ENCODE results near the gene RYR2.
"Not testable (repeated sequence)": the region's sequence is repeated elsewhere in the genome, so short reads cannot be mapped to it uniquely, and the experiment has no call there.

RYR2 gene

DNA sequence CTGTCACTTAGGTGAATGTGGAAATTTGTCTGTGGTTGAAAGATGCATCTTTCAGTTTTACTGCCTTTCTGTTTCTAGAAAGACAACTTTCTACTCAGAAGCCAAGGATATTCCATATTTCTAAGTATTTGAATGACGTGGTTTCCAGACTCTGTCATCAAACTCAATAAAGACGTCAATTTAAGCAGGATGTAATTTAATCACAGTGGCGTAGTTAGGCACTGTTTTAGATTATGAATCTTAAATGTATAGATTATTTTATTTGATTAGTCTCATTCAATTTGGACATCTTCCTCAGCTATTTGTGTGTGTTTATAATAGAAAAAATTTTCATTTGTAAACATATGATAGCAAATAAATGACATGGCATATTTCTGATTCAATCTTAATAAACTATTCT, 298.9 kb downstream of the RYR2 start:
- H3K9ac ChIP-seq (ENCODE audit: low read depth, low read length) = no peak overlapping the region

DNA sequence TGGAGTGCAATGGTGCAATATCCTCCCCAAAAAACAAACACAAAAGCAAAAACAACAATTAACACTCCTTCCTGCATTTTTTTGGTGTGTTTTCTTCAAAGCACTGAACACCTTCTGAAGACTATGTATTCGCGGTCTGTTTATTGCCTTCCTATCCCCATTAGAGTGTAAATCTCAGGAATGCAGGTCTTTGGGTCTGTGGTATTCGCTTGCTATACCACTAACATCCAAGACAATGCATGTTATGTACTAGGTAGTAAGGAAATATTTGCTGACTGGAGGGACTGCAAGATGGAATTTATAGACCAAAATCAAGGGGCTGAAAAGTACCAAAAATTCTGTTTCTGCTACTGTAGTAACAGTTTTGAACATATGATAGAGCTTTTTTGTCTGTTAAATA, 299.4 kb downstream of the RYR2 start:
- H3K9ac ChIP-seq (ENCODE audit: low read depth, low read length) = no peak overlapping the region
- H3K4me1 ChIP-seq (ENCODE audit: control insufficient read depth, insufficient read depth, low read length) = no peaks in the 10 kb centered on the region
- H3K4me3 ChIP-seq (ENCODE audit: low read depth, low read length) = no peak overlapping the region
- H3K27me3 ChIP-seq (ENCODE audit: control insufficient read depth, insufficient read depth, low read length) = no peaks in the 10 kb centered on the region
- H3K36me3 ChIP-seq (ENCODE audit: control insufficient read depth, insufficient read depth, low read length) = no peaks in the 10 kb centered on the region
- H3K9me3 ChIP-seq (ENCODE audit: control insufficient read depth, insufficient read depth, low read length) = no peaks in the 10 kb centered on the region

More for the DNA sequence above, 298.9 kb downstream of the RYR2 start:
- H3K9me3 ChIP-seq (ENCODE audit: control insufficient read depth, insufficient read depth, low read length) = no peaks in the 10 kb centered on the region
- H3K4me1 ChIP-seq (ENCODE audit: control insufficient read depth, insufficient read depth, low read length) = no peaks in the 10 kb centered on the region
- H3K36me3 ChIP-seq (ENCODE audit: control insufficient read depth, insufficient read depth, low read length) = no peaks in the 10 kb centered on the region
- H3K4me3 ChIP-seq (ENCODE audit: low read depth, low read length) = no peak overlapping the region
- H3K27me3 ChIP-seq (ENCODE audit: control insufficient read depth, insufficient read depth, low read length) = no peaks in the 10 kb centered on the region

DNA sequence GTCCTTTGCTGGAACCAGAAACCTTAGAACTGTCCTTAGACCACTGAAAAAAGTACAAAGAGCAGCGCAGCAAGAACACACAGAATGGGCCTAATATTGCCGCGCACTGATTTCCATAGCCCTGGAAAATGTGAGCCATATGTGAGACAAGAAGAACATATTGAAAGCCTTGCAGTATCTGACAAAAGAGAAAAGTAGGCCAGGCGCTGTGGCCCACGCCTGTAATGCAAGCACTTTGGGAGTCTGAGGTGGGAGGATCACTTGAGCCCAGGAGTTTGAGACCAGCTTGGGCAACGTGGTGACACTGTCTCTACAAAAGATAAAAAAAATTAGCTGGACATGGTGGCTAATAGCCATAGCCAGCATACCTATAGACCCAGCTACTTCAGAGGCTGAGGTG, 300.7 kb downstream of the RYR2 start:
- no peak overlapping the region for H3K9ac ChIP-seq (ENCODE audit: low read depth, low read length)
- H3K4me1 ChIP-seq (ENCODE audit: control insufficient read depth, insufficient read depth, low read length) = no peaks in the 10 kb centered on the region
- H3K9me3 ChIP-seq (ENCODE audit: control insufficient read depth, insufficient read depth, low read length) = no peaks in the 10 kb centered on the region
- H3K27me3 ChIP-seq (ENCODE audit: control insufficient read depth, insufficient read depth, low read length) = no peaks in the 10 kb centered on the region
- no peaks in the 10 kb centered on the region for H3K36me3 ChIP-seq (ENCODE audit: control insufficient read depth, insufficient read depth, low read length)
- no peak overlapping the region for H3K4me3 ChIP-seq (ENCODE audit: low read depth, low read length)

DNA sequence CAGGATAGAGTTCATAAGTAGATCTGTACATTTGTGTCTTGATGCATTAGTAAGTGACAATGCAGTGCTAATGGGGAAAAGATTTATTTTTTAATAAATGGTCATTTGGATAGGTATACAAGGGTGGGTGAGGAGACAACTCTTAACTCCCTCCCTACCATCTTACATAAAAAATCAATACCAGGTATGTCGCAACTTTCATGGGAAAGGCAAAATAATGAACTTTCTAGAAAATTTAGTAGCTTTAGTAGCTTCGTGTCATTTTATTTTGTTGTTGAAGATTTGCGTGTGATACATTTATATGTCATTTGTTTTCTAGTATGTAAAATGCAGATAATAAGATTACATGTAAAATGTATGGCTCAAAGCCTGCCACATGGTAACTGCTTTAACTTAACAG, 310.8 kb downstream of the RYR2 start:
- Histone ChIP-seq H3K9me3 (ENCODE audit: control insufficient read depth, insufficient read depth, low read length) (no peaks in the 10 kb centered on the region), H3K4me3 (ENCODE audit: low read depth, low read length) (no peak overlapping the region), H3K4me1 (ENCODE audit: control insufficient read depth, insufficient read depth, low read length) (no peaks in the 10 kb centered on the region), H3K9ac (ENCODE audit: low read depth, low read length) (no peak overlapping the region), H3K27me3 (ENCODE audit: control insufficient read depth, insufficient read depth, low read length) (no peaks in the 10 kb centered on the region), H3K36me3 (ENCODE audit: control insufficient read depth, insufficient read depth, low read length) (no peaks in the 10 kb centered on the region)

DNA sequence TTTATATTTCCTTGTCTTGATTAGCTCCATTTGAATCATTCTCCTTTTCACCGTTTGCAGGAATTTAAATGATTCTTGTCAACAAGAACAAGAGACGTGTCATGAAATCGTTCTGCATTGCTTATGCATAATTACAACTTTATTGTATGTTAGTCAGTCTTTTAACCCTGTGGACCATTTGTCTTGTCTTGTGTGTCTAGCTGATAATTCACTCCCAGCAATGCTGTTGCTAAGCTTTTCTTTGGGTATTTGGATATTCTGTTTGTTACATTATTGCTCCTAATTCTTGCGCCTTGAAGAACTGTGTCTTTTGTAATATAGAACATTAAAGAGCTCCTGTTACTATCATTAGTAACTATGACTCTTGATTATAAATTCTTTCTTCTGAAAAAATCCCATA, 311.9 kb downstream of the RYR2 start:
- no peaks in the 10 kb centered on the region for H3K4me1 ChIP-seq (ENCODE audit: control insufficient read depth, insufficient read depth, low read length)
- H3K4me3 ChIP-seq (ENCODE audit: low read depth, low read length) = no peak overlapping the region
- H3K27me3 ChIP-seq (ENCODE audit: control insufficient read depth, insufficient read depth, low read length) = no peaks in the 10 kb centered on the region
- H3K36me3 ChIP-seq (ENCODE audit: control insufficient read depth, insufficient read depth, low read length) = no peaks in the 10 kb centered on the region
- no peaks in the 10 kb centered on the region for H3K9me3 ChIP-seq (ENCODE audit: control insufficient read depth, insufficient read depth, low read length)
- H3K9ac ChIP-seq (ENCODE audit: low read depth, low read length) = no peak overlapping the region

DNA sequence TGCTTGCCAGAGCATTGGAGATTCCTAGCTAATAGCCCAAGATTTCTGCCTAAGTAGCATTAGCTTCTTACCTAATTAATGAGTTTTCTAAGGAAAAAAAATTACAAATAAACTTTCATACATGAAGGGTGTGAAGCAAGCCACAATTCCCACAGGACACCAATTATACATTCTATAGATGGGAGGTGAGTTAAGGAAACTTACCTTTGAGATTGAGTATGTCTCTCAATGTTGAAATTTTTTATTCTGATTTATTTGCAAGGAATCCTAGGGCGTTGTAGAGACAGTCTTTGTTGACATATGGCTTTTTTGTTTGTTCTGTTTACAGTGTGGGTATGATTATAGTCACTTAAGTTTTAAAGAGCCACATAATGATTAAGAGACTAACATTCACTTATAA, 313.0 kb downstream of the RYR2 start:
- Histone ChIP-seq H3K27me3 (ENCODE audit: control insufficient read depth, insufficient read depth, low read length) (no peaks in the 10 kb centered on the region), H3K9me3 (ENCODE audit: control insufficient read depth, insufficient read depth, low read length) (no peaks in the 10 kb centered on the region), H3K36me3 (ENCODE audit: control insufficient read depth, insufficient read depth, low read length) (no peaks in the 10 kb centered on the region), H3K4me3 (ENCODE audit: low read depth, low read length) (no peak overlapping the region), H3K4me1 (ENCODE audit: control insufficient read depth, insufficient read depth, low read length) (no peaks in the 10 kb centered on the region), H3K9ac (ENCODE audit: low read depth, low read length) (no peak overlapping the region)

DNA sequence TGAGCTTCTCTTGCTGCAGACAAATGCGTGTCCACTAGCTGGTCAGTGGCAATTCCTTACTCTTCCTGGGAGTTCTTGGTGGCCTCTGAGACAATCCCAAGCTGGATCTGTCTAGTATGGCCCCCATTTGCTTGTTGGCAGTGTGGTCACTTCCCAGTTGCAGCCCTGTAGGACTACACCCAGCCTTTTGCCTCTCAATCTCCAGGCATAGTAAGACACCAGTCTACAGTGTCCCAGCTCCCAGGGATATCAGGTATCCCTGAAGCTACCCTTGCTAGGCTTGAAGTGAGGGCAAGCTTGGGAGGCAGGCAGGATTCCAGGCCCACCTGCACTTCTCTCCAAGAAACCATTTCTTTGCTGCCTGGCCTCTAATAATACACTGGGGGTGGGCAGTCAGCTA, 316.6 kb downstream of the RYR2 start:
- H3K9ac ChIP-seq (ENCODE audit: low read depth, low read length) = no peak overlapping the region
- no peaks in the 10 kb centered on the region for H3K4me1 ChIP-seq (ENCODE audit: control insufficient read depth, insufficient read depth, low read length)

DNA sequence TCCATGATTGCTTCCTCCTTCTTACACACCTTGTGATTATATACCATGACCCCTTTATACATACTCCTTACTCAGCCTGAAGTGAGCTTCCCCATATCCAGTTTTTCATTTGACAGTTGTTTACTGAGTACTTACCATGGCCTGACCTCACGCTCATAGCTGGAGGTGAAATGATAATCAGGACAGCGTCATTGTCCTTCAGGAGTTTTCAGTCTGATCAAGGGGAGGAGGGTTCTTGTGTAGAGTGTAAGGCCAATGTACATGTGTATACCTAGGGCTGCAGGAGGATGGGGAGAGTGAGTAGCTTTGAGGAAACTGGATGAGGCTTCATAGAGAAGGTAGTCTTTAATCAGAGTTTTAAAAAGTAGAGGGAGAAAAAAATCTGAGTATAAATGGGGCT, 325.8 kb downstream of the RYR2 start:
- no peaks in the 10 kb centered on the region for H3K36me3 ChIP-seq (ENCODE audit: control insufficient read depth, insufficient read depth, low read length)
- H3K9me3 ChIP-seq (ENCODE audit: control insufficient read depth, insufficient read depth, low read length) = no peaks in the 10 kb centered on the region
- H3K4me3 ChIP-seq (ENCODE audit: low read depth, low read length) = no peak overlapping the region
- H3K27me3 ChIP-seq (ENCODE audit: control insufficient read depth, insufficient read depth, low read length) = no peaks in the 10 kb centered on the region
- no peak overlapping the region for H3K9ac ChIP-seq (ENCODE audit: low read depth, low read length)
- no peaks in the 10 kb centered on the region for H3K4me1 ChIP-seq (ENCODE audit: control insufficient read depth, insufficient read depth, low read length)

More for the DNA sequence above, 316.6 kb downstream of the RYR2 start:
- H3K4me3 ChIP-seq (ENCODE audit: low read depth, low read length) = no peak overlapping the region
- H3K36me3 ChIP-seq (ENCODE audit: control insufficient read depth, insufficient read depth, low read length) = no peaks in the 10 kb centered on the region
- no peaks in the 10 kb centered on the region for H3K27me3 ChIP-seq (ENCODE audit: control insufficient read depth, insufficient read depth, low read length)
- no peaks in the 10 kb centered on the region for H3K9me3 ChIP-seq (ENCODE audit: control insufficient read depth, insufficient read depth, low read length)

DNA sequence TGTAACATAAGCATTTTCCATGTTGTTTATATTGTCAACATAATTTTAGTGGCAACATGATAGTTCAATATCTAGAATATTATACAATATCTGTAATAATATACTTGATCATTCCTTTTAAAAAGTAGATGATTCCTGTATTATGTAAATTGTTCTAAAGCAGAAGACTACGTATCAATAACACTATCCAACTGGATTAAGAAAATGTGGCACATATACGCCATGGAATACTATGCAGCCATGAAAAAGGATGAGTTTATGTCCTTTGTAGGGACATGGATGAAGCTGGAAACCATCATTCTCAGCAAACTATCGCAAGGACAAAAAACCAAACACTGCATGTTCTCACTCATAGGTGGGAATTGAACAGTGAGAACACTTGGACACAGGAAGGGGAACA, 329.5 kb downstream of the RYR2 start:
- H3K27me3 ChIP-seq (ENCODE audit: control insufficient read depth, insufficient read depth, low read length); H3K9me3 ChIP-seq (ENCODE audit: control insufficient read depth, insufficient read depth, low read length); H3K9ac ChIP-seq (ENCODE audit: low read depth, low read length); H3K4me3 ChIP-seq (ENCODE audit: low read depth, low read length); H3K36me3 ChIP-seq (ENCODE audit: control insufficient read depth, insufficient read depth, low read length); H3K4me1 ChIP-seq (ENCODE audit: control insufficient read depth, insufficient read depth, low read length): not testable (repeated sequence)

DNA sequence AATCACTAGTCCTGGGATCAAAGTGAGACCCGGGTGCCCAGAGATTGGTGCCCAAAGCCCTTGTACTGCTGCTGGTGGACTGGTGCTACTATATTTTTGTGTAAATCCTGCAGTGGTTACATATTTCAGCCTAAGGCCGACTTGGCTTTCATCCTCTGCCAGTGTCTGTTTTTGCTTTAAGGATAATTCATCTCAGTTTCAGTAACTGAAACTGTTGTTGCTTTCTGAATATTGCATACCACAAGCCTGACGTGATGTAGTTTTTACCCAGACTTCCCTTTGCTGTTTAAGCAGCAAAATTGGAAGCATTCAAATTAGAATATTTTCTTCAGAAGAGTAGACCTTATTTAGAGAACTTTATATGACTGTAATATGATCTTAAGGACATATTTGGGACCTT, 341.8 kb downstream of the RYR2 start:
- H3K9ac ChIP-seq (ENCODE audit: low read depth, low read length) = no peak overlapping the region

DNA sequence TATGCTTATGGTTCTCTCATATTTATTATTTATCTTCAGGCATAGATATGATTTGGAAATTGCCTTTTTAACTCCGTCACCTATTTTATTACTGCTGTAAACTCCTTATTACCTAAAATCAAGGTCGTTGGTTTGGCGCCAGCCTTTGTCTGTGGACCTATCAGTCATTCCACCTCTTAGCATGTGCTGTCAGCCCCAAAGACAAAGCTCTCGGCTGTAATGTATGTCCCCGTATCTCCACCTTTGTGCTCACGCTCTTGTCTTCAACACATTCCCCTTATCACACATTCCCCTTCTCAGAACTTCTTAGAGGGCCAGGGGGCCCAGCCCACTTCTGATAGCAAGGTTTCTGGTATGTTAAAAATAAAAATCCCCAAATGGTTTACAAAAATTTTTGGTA, 342.2 kb downstream of the RYR2 start:
- no peak overlapping the region for H3K9ac ChIP-seq (ENCODE audit: low read depth, low read length)

More for the DNA sequence above, 341.8 kb downstream of the RYR2 start:
- no peaks in the 10 kb centered on the region for H3K36me3 ChIP-seq (ENCODE audit: control insufficient read depth, insufficient read depth, low read length)
- no peaks in the 10 kb centered on the region for H3K9me3 ChIP-seq (ENCODE audit: control insufficient read depth, insufficient read depth, low read length)
- no peaks in the 10 kb centered on the region for H3K27me3 ChIP-seq (ENCODE audit: control insufficient read depth, insufficient read depth, low read length)
- no peaks in the 10 kb centered on the region for H3K4me1 ChIP-seq (ENCODE audit: control insufficient read depth, insufficient read depth, low read length)
- no peak overlapping the region for H3K4me3 ChIP-seq (ENCODE audit: low read depth, low read length)

DNA sequence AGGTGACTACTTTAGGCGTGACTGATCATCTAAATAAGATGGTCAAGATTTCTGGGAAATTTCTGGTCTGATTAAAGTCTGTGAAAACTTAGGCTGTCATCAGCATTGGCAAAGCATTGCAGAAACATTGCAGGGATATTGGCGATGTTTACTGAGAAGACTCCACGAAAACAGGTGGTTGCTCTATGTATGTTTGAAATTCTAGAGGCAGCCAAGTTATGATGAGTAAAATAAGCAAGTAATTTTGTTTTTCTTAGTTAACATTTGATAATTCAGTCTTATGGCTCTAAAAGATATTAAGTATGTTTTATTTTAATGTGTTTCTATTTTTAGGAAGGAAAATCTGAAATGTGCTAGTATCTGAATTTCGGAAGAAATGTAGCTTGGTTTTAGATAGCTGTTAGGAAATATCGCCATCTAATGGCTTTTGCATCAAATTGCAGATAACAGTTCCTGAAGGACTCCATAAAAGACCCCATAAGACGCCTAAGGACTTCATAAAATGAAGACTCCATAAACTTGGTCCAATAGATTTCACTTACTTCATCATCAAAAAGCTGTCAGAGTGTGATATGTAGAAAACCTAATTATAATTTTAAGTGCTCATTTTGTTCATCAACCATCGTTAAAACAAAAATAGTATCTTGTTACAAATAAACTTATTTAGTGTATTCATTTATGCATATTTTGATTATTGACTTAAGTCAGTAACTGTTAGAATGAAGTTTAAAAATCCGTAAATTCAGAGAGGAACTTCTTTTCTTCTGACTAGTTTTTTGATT, 344.6 kb downstream of the RYR2 start:
- no peaks in the 10 kb centered on the region for H3K27me3 ChIP-seq (ENCODE audit: control insufficient read depth, insufficient read depth, low read length)
- H3K36me3 ChIP-seq (ENCODE audit: control insufficient read depth, insufficient read depth, low read length) = no peaks in the 10 kb centered on the region
- H3K4me1 ChIP-seq (ENCODE audit: control insufficient read depth, insufficient read depth, low read length) = no peaks in the 10 kb centered on the region
- no peaks in the 10 kb centered on the region for H3K9me3 ChIP-seq (ENCODE audit: control insufficient read depth, insufficient read depth, low read length)
- H3K4me3 ChIP-seq (ENCODE audit: low read depth, low read length) = no peak overlapping the region
- no peak overlapping the region for H3K9ac ChIP-seq (ENCODE audit: low read depth, low read length)

More for the DNA sequence above, 342.2 kb downstream of the RYR2 start:
- Histone ChIP-seq H3K27me3 (ENCODE audit: control insufficient read depth, insufficient read depth, low read length) (no peaks in the 10 kb centered on the region), H3K4me3 (ENCODE audit: low read depth, low read length) (no peak overlapping the region), H3K9me3 (ENCODE audit: control insufficient read depth, insufficient read depth, low read length) (no peaks in the 10 kb centered on the region), H3K4me1 (ENCODE audit: control insufficient read depth, insufficient read depth, low read length) (no peaks in the 10 kb centered on the region), H3K36me3 (ENCODE audit: control insufficient read depth, insufficient read depth, low read length) (no peaks in the 10 kb centered on the region)

All from iPS-15b (cell line).